ENCODE measurements around the gene DMRTB1. TPM values are rescaled to one million over a fixed set of nuclear protein-coding genes. Genes with fewer than 3 reads are reported as not detected.

The DMRTB1 gene
- total and polyA plus RNA-seq, 2 donors (not counting 1 experiment from before 2014, with no cell fraction given) = not detected

DNA sequence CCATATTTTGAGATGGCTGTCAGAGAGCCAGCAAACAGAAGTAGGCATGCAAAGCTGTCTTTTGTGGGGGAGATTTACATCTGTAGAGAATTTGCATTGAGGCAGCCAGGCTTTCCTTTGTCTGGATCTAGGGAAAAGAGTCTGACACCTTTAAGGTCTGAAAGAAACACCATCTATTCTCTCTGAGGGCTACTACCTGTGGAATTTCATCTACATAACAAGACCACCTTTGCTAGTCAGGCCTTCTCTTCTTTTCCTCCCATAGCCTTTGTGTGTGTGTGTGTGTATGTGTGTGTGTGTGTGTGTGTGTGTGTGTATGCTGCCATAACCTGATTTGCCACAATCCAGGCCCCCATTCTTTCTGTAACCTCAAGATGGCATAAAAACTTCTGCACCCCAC lies 28.4 kb upstream of the DMRTB1 start:
- Histone ChIP-seq H3K36me3 (ENCODE audit: control insufficient read depth, insufficient read depth, low read length) (no peaks in the 10 kb centered on the region), H3K4me1 (ENCODE audit: control insufficient read depth, extremely low read depth, insufficient read depth, low read length) (no peaks in the 10 kb centered on the region), H4K20me1 (ENCODE audit: control insufficient read depth, extremely low read depth, insufficient read depth, low read length) (no peaks in the 10 kb centered on the region), H3K4me2 (ENCODE audit: extremely low read depth, insufficient read depth, low read length) (no peak overlapping the region), H3K4me3 (replicated peaks in 1 of 4; ENCODE audit: control extremely low read depth in 1 of 4, insufficient read depth in 1 of 4, low read depth in 3 of 4, low read length in 4 of 4) (no peak overlapping the region), H3K27ac (ENCODE audit: insufficient read depth, low read length) (no peak overlapping the region), H2AFZ (ENCODE audit: low read length) (no peak overlapping the region), H3K27me3 (ENCODE audit: control insufficient read depth, insufficient read depth, low read length) (peaks cover 7% of the 10 kb centered on the region), H3K9me3 (ENCODE audit: control insufficient read depth, insufficient read depth, low read depth, low read length) (no peaks in the 10 kb centered on the region), H3K9ac (ENCODE audit: insufficient read depth, low read length) (no peak overlapping the region), H3K79me2 (ENCODE audit: control insufficient read depth, insufficient read depth, low read length) (no peaks in the 10 kb centered on the region)
- no peak for TF ChIP-seq CTCF (conservative IDR thresholded peaks at IDR 0.05 in 1 of 2, IDR thresholded peaks at IDR 0.05 in 1 of 2; ENCODE audit: low read depth in 1 of 2, low read length in 2 of 2)
- no peak for TF ChIP-seq EZH2 (IDR thresholded peaks at IDR 0.05; ENCODE audit: low read length, missing control alignments)
- no peak for DNase-seq (ENCODE audit: low read depth in 2 of 2)

DNA sequence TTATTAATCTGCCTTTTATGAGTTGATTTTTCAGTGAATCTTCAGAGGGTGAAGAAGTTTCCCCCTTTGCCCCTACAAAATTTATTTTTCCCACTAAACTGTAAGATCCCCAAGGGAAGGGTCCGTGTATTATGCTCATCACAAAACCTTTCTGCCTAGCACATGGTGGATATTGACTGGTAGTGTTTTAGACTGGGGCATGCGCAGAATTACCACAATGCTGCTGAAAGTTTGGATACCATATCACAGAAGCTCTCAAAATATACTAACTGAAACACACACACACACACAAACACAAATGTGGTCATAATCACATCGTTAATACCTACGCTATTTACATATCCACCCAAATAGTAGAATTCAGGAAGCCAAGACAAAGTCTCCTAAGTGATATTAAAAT lies 28.0 kb upstream of the DMRTB1 start:
- Histone ChIP-seq H3K4me3 (replicated peaks in 1 of 4; ENCODE audit: control extremely low read depth in 1 of 4, insufficient read depth in 1 of 4, low read depth in 3 of 4, low read length in 4 of 4) (no peak overlapping the region), H3K9ac (ENCODE audit: insufficient read depth, low read length) (no peak overlapping the region), H4K20me1 (ENCODE audit: control insufficient read depth, extremely low read depth, insufficient read depth, low read length) (no peaks in the 10 kb centered on the region), H3K27me3 (ENCODE audit: control insufficient read depth, insufficient read depth, low read length) (peaks cover 8% of the 10 kb centered on the region), H2AFZ (ENCODE audit: low read length) (no peak overlapping the region), H3K79me2 (ENCODE audit: control insufficient read depth, insufficient read depth, low read length) (no peaks in the 10 kb centered on the region), H3K36me3 (ENCODE audit: control insufficient read depth, insufficient read depth, low read length) (no peaks in the 10 kb centered on the region), H3K9me3 (ENCODE audit: control insufficient read depth, insufficient read depth, low read depth, low read length) (no peaks in the 10 kb centered on the region), H3K4me2 (ENCODE audit: extremely low read depth, insufficient read depth, low read length) (no peak overlapping the region), H3K27ac (ENCODE audit: insufficient read depth, low read length) (no peak overlapping the region), H3K4me1 (ENCODE audit: control insufficient read depth, extremely low read depth, insufficient read depth, low read length) (no peaks in the 10 kb centered on the region)
- DNase-seq (ENCODE audit: low read depth in 2 of 2) = no peak
- TF ChIP-seq CTCF (conservative IDR thresholded peaks at IDR 0.05 in 1 of 2, IDR thresholded peaks at IDR 0.05 in 1 of 2; ENCODE audit: low read depth in 1 of 2, low read length in 2 of 2) (no peak), EZH2 (IDR thresholded peaks at IDR 0.05; ENCODE audit: low read length, missing control alignments) (no peak)

GRCh38 chr1:53431805-53432565 lies 27.2 kb upstream of the DMRTB1 start:
- H3K4me1 ChIP-seq (ENCODE audit: control insufficient read depth, extremely low read depth, insufficient read depth, low read length) = no peaks in the 10 kb centered on the region
- no peaks in the 10 kb centered on the region for H4K20me1 ChIP-seq (ENCODE audit: control insufficient read depth, extremely low read depth, insufficient read depth, low read length)
- H3K36me3 ChIP-seq (ENCODE audit: control insufficient read depth, insufficient read depth, low read length) = no peaks in the 10 kb centered on the region
- H3K9me3 ChIP-seq (ENCODE audit: control insufficient read depth, insufficient read depth, low read depth, low read length) = no peaks in the 10 kb centered on the region
- TF ChIP-seq EZH2 (IDR thresholded peaks at IDR 0.05; ENCODE audit: low read length, missing control alignments) (no peak), CTCF (conservative IDR thresholded peaks at IDR 0.05 in 1 of 2, IDR thresholded peaks at IDR 0.05 in 1 of 2; ENCODE audit: low read depth in 1 of 2, low read length in 2 of 2) (no peak)
- H3K4me3 ChIP-seq (replicated peaks in 1 of 4; ENCODE audit: control extremely low read depth in 1 of 4, insufficient read depth in 1 of 4, low read depth in 3 of 4, low read length in 4 of 4) = no peak overlapping the region
- no peak overlapping the region for H2AFZ ChIP-seq (ENCODE audit: low read length)
- peaks cover 8% of the 10 kb centered on the region for H3K27me3 ChIP-seq (ENCODE audit: control insufficient read depth, insufficient read depth, low read length)
- no peaks in the 10 kb centered on the region for H3K79me2 ChIP-seq (ENCODE audit: control insufficient read depth, insufficient read depth, low read length)
- no peak overlapping the region for H3K27ac ChIP-seq (ENCODE audit: insufficient read depth, low read length)
- no peak overlapping the region for H3K9ac ChIP-seq (ENCODE audit: insufficient read depth, low read length)
- H3K4me2 ChIP-seq (ENCODE audit: extremely low read depth, insufficient read depth, low read length) = no peak overlapping the region
- no peak for DNase-seq (ENCODE audit: low read depth in 2 of 2)
